Measurements from ENCODE around the gene ASCC3.

ASCC3 gene

DNA sequence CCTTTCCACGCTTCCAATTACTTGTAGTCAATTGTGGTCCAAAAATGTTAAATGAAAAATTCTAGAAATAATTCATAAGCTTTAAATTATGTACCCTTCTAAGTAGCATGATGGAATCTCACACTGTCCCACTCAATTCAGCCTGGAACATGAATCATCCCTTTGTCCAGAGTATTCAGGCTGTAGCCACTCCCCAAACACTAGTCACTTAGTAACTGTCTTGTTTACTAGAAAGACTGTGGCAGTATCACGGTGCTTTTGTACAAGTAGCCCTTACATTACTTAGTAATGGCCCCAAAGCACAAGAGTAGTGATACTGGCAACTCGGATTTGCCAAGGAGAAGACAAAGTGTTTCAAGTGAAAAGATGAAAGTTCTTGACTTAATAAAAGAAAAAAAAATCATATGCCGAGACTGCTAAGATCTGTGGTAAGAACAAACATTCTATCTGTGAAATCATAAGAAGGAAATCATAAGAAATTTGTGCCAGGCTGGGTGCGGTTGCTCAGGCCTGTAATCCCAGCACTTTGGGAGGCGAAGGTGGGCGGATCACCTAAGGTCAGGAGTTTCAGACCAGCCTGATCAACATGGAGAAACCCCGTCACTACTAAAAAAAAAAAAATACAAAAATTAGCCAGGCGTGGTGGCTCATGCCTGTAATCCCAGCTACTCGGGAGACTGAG lies 247.9 kb downstream of the ASCC3 start:
- no peak for DNase-seq

DNA sequence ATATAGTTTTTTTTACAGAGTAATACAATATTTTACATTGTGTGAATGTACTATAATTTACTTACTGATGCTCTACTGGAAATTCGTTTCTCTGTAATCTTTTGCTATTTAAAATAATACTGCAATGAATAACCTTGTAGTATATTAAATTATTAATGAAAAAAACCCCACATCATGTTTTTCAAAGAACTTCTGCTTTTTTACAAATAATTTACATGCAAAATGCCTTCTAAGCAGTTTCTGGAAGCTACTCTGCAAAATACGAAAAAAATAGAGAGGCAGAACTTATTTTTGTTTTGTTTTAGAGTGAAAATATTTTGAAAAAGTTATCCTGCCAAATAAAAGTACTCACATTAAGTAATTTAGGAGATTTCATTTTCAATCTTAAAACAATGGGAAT lies 250.6 kb downstream of the ASCC3 start:
- DNase-seq = no peak

DNA sequence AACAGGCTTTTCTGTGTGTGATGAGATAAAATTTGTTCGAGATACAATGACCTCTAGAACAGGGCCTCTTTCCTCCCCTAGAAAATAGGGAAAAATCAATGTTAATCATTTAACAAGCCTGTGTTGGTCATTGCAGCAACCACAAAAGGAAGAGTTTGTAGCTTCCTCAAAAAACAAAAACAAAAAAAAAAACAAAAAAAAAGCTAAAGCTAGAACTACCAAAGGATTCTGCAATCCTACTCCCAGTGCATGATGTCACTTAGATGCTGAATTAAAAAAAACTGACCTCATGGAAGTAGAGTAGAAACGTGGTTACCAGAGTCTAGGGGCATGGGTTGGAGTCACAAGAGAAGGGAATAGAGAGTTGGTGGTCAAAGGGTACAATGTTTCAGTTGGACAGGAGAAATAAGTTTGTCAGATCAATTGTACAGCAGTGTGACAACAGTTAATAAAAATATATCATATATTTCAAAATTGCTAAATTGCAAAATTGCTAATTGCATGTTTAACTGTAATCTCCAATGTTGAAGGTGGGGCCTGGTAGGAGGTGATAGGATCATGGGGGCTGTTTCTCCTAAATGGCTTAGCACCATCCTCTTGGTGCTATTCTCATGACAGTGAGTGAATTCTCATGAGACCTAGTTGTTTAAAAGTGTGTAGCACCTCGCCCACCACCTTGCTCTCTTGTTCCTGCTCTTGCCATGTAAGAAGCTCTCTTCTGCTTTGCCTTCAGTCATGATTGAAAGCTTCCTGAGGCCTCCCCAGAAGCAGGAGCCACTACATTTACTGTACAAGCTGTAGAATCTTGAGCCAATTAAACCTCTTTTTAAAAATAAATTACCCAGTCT lies 253.0 kb downstream of the ASCC3 start:
- no peak for DNase-seq

DNA sequence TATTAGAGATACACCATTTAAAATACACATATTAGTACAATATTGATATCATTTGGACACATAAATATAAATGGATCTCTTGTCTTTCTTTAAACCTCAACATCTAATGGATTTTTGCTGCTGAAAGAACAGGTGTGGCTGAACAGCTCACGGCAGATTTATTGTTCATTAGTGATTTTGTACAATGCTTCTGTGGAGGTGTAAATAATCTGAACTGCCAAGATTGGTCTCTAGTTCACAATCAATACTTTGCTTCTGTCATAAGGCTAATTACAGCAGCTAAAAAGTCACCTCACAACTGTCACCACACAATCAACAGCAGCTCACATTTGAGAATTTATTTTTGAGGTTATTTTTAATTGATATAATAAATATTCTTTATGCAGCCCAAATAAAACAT lies 254.4 kb downstream of the ASCC3 start:
- no peak for DNase-seq

DNA sequence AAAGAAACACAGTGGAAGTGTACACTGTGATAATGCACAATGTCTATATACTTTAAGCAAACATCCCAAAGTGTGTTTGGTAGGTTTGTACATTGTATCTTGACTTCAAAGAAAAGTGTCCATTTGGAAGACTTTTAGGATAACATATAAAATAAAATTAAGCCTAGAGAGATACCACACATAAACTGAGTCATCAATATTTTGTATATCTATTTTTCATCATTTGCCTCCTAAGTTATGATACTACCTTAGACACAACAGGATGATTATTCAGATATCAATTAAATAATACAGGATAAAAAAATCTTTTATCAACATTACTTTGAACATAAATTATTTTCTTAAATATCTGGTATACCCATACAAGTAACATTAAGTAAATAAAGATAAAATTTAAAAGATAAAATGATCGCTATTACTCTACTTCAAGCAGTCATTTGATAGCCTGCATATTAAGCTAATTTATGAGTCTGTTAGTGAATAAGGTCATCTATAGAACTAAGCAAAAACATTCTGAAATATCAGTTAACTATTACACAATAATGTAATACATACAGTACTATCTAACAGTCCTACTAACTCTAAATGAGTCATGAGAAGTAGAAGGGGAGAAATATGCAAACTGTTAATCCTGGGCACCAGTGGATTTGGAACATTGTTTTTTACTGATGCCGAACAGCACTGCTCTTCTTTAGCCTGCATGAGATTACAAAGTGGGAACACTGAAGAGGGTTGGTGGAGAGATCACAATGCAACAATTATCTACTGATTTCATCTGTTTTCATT lies 258.0 kb downstream of the ASCC3 start:
- no peak for DNase-seq

- DNase-seq = no peak
Observed at GRCh38 chr6:100620085-100620840, 260.9 kb downstream of the ASCC3 start.

- no peak for DNase-seq
Observed at GRCh38 chr6:100618351-100618671, 262.8 kb downstream of the ASCC3 start.

DNA sequence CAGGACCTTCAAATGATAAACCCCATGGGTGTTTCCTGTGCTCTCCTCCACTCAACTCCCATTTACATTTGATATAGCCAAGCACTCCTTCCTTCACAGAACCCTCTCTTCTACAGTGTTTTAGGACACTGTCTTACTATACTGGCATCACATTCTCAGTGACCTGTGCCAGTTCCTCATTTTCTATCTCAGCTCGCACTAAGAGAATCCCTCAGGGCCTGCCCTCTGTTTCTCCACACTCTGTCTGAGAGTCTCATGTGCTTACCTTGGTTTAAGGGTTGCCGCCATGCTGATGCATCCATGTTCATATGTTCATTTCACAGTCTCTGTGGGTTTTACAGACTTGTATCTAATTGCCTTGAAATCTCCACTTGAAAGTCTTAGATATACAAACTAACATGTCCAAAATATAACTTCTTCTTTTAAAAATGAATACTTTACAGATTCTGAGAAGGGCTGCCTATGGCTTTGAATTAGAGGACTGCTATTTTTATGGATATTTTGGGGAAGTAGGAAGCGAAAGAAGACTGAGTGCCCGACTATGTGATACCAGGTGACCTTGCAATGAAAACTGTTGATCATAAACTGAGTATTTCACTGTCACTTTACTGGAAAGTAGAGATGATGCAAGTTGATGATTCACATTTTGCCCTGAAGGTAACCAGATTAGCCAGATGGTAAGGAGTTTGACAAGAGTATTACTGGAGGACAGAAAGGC lies 263.3 kb downstream of the ASCC3 start:
- no peak for DNase-seq

DNA sequence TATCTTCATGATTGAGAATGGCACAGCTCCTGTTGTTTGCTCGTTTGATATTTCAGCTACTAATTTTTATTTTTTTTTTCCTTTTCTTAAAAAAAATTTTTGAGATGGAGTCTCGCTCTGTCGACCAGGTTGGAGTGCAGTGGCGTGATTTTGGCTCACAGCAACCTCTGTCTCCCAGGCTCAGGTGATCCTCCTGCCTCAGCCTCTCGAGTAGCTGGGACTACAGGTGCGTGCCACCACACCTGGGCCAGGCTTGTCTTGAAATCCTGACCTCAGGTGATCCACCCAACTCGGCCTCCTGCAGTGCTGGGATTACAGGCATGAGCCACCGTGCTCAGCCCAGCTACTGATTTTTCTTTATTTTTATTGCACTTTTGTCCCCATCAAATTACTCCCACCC lies 266.2 kb downstream of the ASCC3 start:
- DNase-seq = no peak

DNA sequence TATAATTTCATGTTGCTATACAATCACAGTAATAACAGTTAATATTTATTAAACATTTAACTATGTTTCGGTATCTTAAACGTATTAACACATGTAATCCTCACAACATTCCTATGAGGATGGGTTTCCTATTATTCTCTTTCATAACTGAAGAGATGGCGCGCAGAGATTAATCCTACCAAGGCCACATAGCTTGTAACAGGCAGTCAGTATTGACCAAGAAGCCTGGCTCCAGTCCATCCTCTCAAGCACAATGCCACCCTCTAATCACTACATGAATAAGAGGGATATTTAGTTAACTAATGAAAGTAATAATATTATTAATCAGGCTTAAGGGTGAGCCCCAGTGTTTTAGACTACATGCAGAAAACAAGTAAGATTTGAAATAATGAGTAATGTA lies 266.7 kb downstream of the ASCC3 start:
- no peak for DNase-seq

DNA sequence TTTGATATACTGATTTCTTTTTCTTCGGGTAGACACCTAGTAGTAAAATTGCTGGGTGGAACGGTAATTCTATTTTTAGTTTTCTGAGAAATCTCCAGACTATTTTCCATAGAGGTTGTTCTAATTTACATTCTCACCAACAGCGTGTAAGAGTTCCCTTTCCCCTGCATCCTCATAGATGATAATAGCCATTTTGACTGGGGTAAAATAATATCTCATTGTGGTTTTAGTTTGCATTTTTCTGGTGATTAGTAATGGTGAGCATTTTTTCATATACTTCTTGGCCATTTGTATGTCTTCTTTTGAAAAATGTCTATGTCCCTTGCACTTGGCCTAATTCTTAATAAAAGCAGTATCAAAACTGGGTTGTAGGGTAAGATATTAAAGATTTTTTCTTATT lies 267.5 kb downstream of the ASCC3 start:
- no peak for DNase-seq

GRCh38 chr6:100612094-100612493 lies 269.0 kb downstream of the ASCC3 start:
- DNase-seq = no peak

- no peak for DNase-seq
Observed at GRCh38 chr6:100599088-100599770, 281.9 kb downstream of the ASCC3 start.

DNA sequence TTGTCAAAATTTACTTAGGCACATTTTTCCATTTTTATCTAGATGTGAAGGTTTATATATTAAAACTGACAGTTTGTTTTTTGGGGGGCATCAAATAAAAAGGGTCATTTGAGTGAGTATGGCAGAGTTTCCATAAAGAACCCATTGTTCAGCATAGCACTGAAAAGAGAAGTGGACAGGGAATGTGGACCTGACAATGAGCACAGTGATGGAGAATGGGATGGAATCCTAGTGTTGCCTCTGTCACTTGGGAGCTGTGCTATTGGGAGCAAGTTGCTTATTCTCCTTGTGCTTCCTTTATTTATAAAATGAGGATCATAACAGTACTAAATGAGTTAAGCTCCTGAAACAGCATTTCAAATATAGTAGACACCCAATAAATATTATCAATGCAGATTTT lies 285.7 kb downstream of the ASCC3 start:
- no peak for DNase-seq

- DNase-seq = no peak
Observed at GRCh38 chr6:100593522-100593921, 287.6 kb downstream of the ASCC3 start.

GRCh38 chr6:100592929-100593328 lies 288.2 kb downstream of the ASCC3 start:
- no peak for DNase-seq

DNA sequence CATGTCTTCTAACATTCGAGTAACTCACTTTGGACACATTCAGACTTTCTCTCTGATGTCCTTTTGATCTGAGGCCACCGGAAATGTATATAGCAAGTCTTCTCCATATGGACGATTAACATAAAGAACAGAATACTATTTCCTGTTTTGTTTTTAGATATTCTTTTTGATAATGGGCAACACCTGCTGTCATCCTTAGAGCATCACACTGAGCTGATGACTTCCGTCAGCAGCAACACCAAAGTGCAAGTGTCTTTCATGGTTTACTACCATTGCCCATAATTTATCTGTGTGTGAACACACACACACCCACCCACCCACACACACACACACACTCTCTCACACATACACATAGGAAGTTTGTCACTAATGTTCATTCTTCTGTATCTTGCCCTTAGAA lies 303.7 kb downstream of the ASCC3 start:
- DNase-seq = no peak

GRCh38 chr6:100575921-100576320 lies 305.2 kb downstream of the ASCC3 start:
- DNase-seq = no peak

DNA sequence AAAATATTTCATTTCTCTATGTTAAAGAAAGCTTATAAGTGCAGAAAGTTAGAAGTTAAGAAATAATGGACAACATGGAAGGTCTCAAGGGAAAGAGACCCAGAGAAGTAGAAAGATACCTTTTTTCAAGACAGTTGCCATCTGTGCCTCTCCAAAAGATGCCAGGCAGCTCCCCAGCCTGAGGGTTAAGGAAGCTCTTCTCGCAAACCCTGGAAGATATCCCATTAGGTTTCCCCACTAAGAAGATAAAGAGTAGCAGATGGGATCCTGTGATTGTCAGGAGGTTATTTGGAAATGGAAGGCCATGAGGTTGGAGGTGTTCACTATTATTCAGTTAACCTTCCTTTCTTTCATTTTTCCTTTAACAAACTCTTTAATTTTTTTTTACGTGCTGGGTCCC lies 306.3 kb downstream of the ASCC3 start:
- DNase-seq = no peak

DNA sequence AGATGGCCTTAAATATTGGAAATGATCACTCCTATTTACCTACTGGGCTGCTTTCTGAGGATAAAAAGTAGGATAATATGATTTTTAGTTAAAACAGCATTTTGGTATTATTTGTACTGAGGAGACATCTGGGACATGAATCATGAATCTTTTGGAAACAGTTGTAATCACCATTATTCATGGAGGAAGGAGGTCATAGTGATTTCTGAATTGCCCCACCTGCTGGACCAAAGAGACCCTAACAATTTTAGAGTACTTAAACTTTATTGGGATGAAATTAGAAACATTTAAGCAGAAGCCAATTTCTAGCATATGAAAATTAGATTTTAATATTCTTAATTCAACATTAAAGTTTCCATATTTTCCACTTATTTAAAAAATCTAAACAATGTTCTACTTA lies 308.0 kb downstream of the ASCC3 start:
- no peak for DNase-seq

- no peak for DNase-seq
Observed at GRCh38 chr6:100568255-100568654, 312.9 kb downstream of the ASCC3 start.

GRCh38 chr6:100566563-100566962 lies 314.6 kb downstream of the ASCC3 start:
- no peak for DNase-seq
